HT-29 (cell line): ENCODE data around the gene SLC22A5. TPM values are rescaled to one million over a fixed set of nuclear protein-coding genes. Genes with fewer than 3 reads are reported as not detected.
"Not testable (repeated sequence)": the region's sequence is repeated elsewhere in the genome, so short reads cannot be mapped to it uniquely, and the experiment has no call there.

Experiments
- DNase-seq: peaks from one replicate; pipeline ENCODE4 v3.0.0-alpha.2; 2015; ENCODE audit warnings: low spot score
- total RNA-seq: library from RNA; depleted of rRNA; stranded (reverse); fragments of >200 nt; shearing (Covaris generic); gene quantifications from 2 replicates; pipeline ENCODE4 v1.2.3, GENCODE V29; 2014

SLC22A5 gene
- total RNA-seq, 1 experiment from 2014 or later, result 6.6 TPM

- DNase-seq, result peak; percentile 92
These were observed 18.2 kb downstream of the SLC22A5 start for GRCh38 chr5:132387640-132388117.

- peak; percentile 79 for DNase-seq
These were observed 18.9 kb downstream of the SLC22A5 start for GRCh38 chr5:132388244-132389050.

GRCh38 chr5:132389051-132389331 is 19.5 kb downstream of the SLC22A5 start:
- no peak for DNase-seq

GRCh38 chr5:132389585-132390286 is 20.2 kb downstream of the SLC22A5 start:
- peak; percentile 93 for DNase-seq

- no peak for DNase-seq
These were observed 21.7 kb downstream of the SLC22A5 start for GRCh38 chr5:132391247-132391646.

GRCh38 chr5:132391870-132392269 is 22.4 kb downstream of the SLC22A5 start:
- DNase-seq, result no peak

- no peak for DNase-seq
These were observed 22.9 kb downstream of the SLC22A5 start for GRCh38 chr5:132392411-132392810.

- no peak for DNase-seq
These were observed 23.7 kb downstream of the SLC22A5 start for GRCh38 chr5:132392978-132393825.

- DNase-seq, result no peak
These were observed 25.3 kb downstream of the SLC22A5 start for GRCh38 chr5:132394667-132395259.

GRCh38 chr5:132396589-132397031 is 27.1 kb downstream of the SLC22A5 start:
- no peak for DNase-seq

GRCh38 chr5:132397224-132397623 is 27.7 kb downstream of the SLC22A5 start:
- no peak for DNase-seq

- not testable (repeated sequence) for DNase-seq
These were observed 28.6 kb downstream of the SLC22A5 start for GRCh38 chr5:132397936-132398675.

GRCh38 chr5:132404041-132404440 is 34.5 kb downstream of the SLC22A5 start:
- not testable (repeated sequence) for DNase-seq

GRCh38 chr5:132405646-132406045 is 36.1 kb downstream of the SLC22A5 start:
- DNase-seq, result peak; percentile 10

GRCh38 chr5:132406144-132406783 is 36.8 kb downstream of the SLC22A5 start:
- no peak for DNase-seq

GRCh38 chr5:132407970-132408369 is 38.5 kb downstream of the SLC22A5 start:
- no peak for DNase-seq

- DNase-seq, result no peak
These were observed 38.9 kb downstream of the SLC22A5 start for GRCh38 chr5:132408456-132408855.

GRCh38 chr5:132408965-132409364 is 39.5 kb downstream of the SLC22A5 start:
- no peak for DNase-seq

- DNase-seq, result peak; percentile 88
These were observed 41.2 kb downstream of the SLC22A5 start for GRCh38 chr5:132410451-132411303.
